Activated naive CD8-positive, alpha-beta T cell (primary cell): Measurements from ENCODE around the gene PSMC3.

Experiments
- H3K27ac Mint-ChIP-seq: one replicate; pipeline ENCODE4 v1.8.0; 2021; ENCODE audit warnings: mixed read lengths
- H3K27me3 Mint-ChIP-seq: one replicate; pipeline ENCODE4 v1.8.0; 2021; ENCODE audit warnings: mixed read lengths
- H3K36me3 Mint-ChIP-seq: one replicate; pipeline ENCODE4 v1.8.0; 2021; ENCODE audit warnings: mixed read lengths
- H3K4me1 Mint-ChIP-seq: one replicate; pipeline ENCODE4 v1.8.0; 2021; ENCODE audit warnings: low read depth, mixed read lengths
- H3K4me3 Mint-ChIP-seq: one replicate; pipeline ENCODE4 v1.8.0; 2021; ENCODE audit warnings: mild to moderate bottlenecking, mixed read lengths
- H3K9me3 Mint-ChIP-seq: one replicate; pipeline ENCODE4 v1.8.0; 2021; ENCODE audit warnings: low read depth, mixed read lengths

Gene PSMC3

GRCh38 chr11:47383071-47383470 is 43.2 kb downstream of the PSMC3 start:
- Mint-ChIP-seq H3K36me3 (no peaks in the 10 kb centered on the region), H3K27ac (no peak overlapping the region), H3K4me1 (peaks cover 3% of the 10 kb centered on the region), H3K27me3 (no peaks in the 10 kb centered on the region), H3K4me3 (no peak overlapping the region), H3K9me3 (no peaks in the 10 kb centered on the region)

GRCh38 chr11:47380078-47380477 is 46.2 kb downstream of the PSMC3 start:
- no peaks in the 10 kb centered on the region for H3K9me3 Mint-ChIP-seq
- H3K27ac Mint-ChIP-seq = no peak overlapping the region
- H3K4me1 Mint-ChIP-seq = peaks cover 3% of the 10 kb centered on the region
- no peak overlapping the region for H3K4me3 Mint-ChIP-seq
- no peaks in the 10 kb centered on the region for H3K36me3 Mint-ChIP-seq
- no peaks in the 10 kb centered on the region for H3K27me3 Mint-ChIP-seq

GRCh38 chr11:47379317-47379716 is 46.9 kb downstream of the PSMC3 start:
- no peaks in the 10 kb centered on the region for H3K27me3 Mint-ChIP-seq
- no peaks in the 10 kb centered on the region for H3K9me3 Mint-ChIP-seq
- H3K27ac Mint-ChIP-seq = no peak overlapping the region
- peaks cover 6% of the 10 kb centered on the region for H3K4me1 Mint-ChIP-seq
- H3K4me3 Mint-ChIP-seq = no peak overlapping the region
- H3K36me3 Mint-ChIP-seq = no peaks in the 10 kb centered on the region

- H3K4me1 Mint-ChIP-seq = peaks cover 6% of the 10 kb centered on the region
- H3K36me3 Mint-ChIP-seq = no peaks in the 10 kb centered on the region
- no peak overlapping the region for H3K4me3 Mint-ChIP-seq
- no peak overlapping the region for H3K27ac Mint-ChIP-seq
- no peaks in the 10 kb centered on the region for H3K27me3 Mint-ChIP-seq
- no peaks in the 10 kb centered on the region for H3K9me3 Mint-ChIP-seq
These were observed 47.4 kb downstream of the PSMC3 start for GRCh38 chr11:47378836-47379170.

GRCh38 chr11:47378010-47378835 is 48.0 kb downstream of the PSMC3 start, which contains the start of gene SPI1:
TSS of gene SPI1 (minus strand) at chr11:47378547. CDS start at chr11:47378353, 194 bp downstream.
- H3K4me1 Mint-ChIP-seq = peaks cover 6% of the 10 kb centered on the region
- no peaks in the 10 kb centered on the region for H3K9me3 Mint-ChIP-seq
- H3K27me3 Mint-ChIP-seq = no peaks in the 10 kb centered on the region
- no peak within 1 kb of the TSS for H3K4me3 Mint-ChIP-seq
- no peak within 1 kb of the TSS for H3K27ac Mint-ChIP-seq
- H3K36me3 Mint-ChIP-seq = no peaks in the 10 kb centered on the region

GRCh38 chr11:47377571-47378009 is 48.6 kb downstream of the PSMC3 start:
- Mint-ChIP-seq H3K36me3 (no peaks in the 10 kb centered on the region), H3K27me3 (no peaks in the 10 kb centered on the region), H3K9me3 (no peaks in the 10 kb centered on the region), H3K27ac (no peak overlapping the region), H3K4me1 (peaks cover 6% of the 10 kb centered on the region), H3K4me3 (no peak overlapping the region)

- no peak overlapping the region for H3K27ac Mint-ChIP-seq
- H3K9me3 Mint-ChIP-seq = no peaks in the 10 kb centered on the region
- H3K27me3 Mint-ChIP-seq = no peaks in the 10 kb centered on the region
- H3K4me1 Mint-ChIP-seq = peaks cover 5% of the 10 kb centered on the region
- H3K4me3 Mint-ChIP-seq = no peak overlapping the region
- no peaks in the 10 kb centered on the region for H3K36me3 Mint-ChIP-seq
These were observed 49.5 kb downstream of the PSMC3 start for GRCh38 chr11:47376525-47377371.

- Mint-ChIP-seq H3K27ac (no peak overlapping the region), H3K4me1 (peaks cover 5% of the 10 kb centered on the region), H3K4me3 (no peak overlapping the region), H3K9me3 (no peaks in the 10 kb centered on the region), H3K27me3 (no peaks in the 10 kb centered on the region), H3K36me3 (no peaks in the 10 kb centered on the region)
These were observed 50.1 kb downstream of the PSMC3 start for GRCh38 chr11:47376107-47376524.

- H3K4me3 Mint-ChIP-seq = no peak overlapping the region
- H3K4me1 Mint-ChIP-seq = peaks cover 5% of the 10 kb centered on the region
- no peaks in the 10 kb centered on the region for H3K36me3 Mint-ChIP-seq
- no peak overlapping the region for H3K27ac Mint-ChIP-seq
- no peaks in the 10 kb centered on the region for H3K27me3 Mint-ChIP-seq
- no peaks in the 10 kb centered on the region for H3K9me3 Mint-ChIP-seq
These were observed 50.6 kb downstream of the PSMC3 start for GRCh38 chr11:47375546-47376085.

- Mint-ChIP-seq H3K36me3 (no peaks in the 10 kb centered on the region), H3K4me3 (no peak overlapping the region), H3K9me3 (no peaks in the 10 kb centered on the region), H3K4me1 (peaks cover 5% of the 10 kb centered on the region), H3K27ac (no peak overlapping the region), H3K27me3 (no peaks in the 10 kb centered on the region)
These were observed 51.2 kb downstream of the PSMC3 start for GRCh38 chr11:47375020-47375419.

GRCh38 chr11:47374720-47375019 is 51.6 kb downstream of the PSMC3 start:
- Mint-ChIP-seq H3K9me3 (no peaks in the 10 kb centered on the region), H3K4me1 (peaks cover 8% of the 10 kb centered on the region), H3K27ac (peak overlapping the region; percentile 64), H3K27me3 (no peaks in the 10 kb centered on the region), H3K4me3 (no peak overlapping the region), H3K36me3 (no peaks in the 10 kb centered on the region)

- no peaks in the 10 kb centered on the region for H3K27me3 Mint-ChIP-seq
- no peak overlapping the region for H3K4me3 Mint-ChIP-seq
- peak overlapping the region; percentile 64 for H3K27ac Mint-ChIP-seq
- H3K9me3 Mint-ChIP-seq = no peaks in the 10 kb centered on the region
- no peaks in the 10 kb centered on the region for H3K36me3 Mint-ChIP-seq
- peaks cover 13% of the 10 kb centered on the region for H3K4me1 Mint-ChIP-seq
These were observed 52.1 kb downstream of the PSMC3 start for GRCh38 chr11:47373876-47374719.

- Mint-ChIP-seq H3K4me3 (no peak overlapping the region), H3K36me3 (no peaks in the 10 kb centered on the region), H3K27me3 (no peaks in the 10 kb centered on the region), H3K27ac (no peak overlapping the region), H3K9me3 (no peaks in the 10 kb centered on the region), H3K4me1 (peaks cover 14% of the 10 kb centered on the region)
These were observed 53.8 kb downstream of the PSMC3 start for GRCh38 chr11:47372422-47372821.

GRCh38 chr11:47369676-47370075 is 56.6 kb downstream of the PSMC3 start:
- H3K27ac Mint-ChIP-seq = peak overlapping the region; percentile 18
- H3K4me3 Mint-ChIP-seq = no peak overlapping the region
- H3K27me3 Mint-ChIP-seq = no peaks in the 10 kb centered on the region
- H3K9me3 Mint-ChIP-seq = no peaks in the 10 kb centered on the region
- peaks cover 14% of the 10 kb centered on the region for H3K4me1 Mint-ChIP-seq
- no peaks in the 10 kb centered on the region for H3K36me3 Mint-ChIP-seq
